GM23338 (cell line): ENCODE data around the gene AJUBA. TPM values are rescaled to one million over a fixed set of nuclear protein-coding genes. Genes with fewer than 3 reads are reported as not detected.
A peak's percentile ranks its signal among the peaks of the same experiment; 100 is the strongest.

Source experiments
- ATAC-seq: fragments of 200-7000 bp; cut with Tn5 transposase; 3 replicates; pipeline ENCODE4 v1.9.1; 2020
- DNase-seq: peaks from one replicate; pipeline ENCODE4 v3.0.0-alpha.2; 2015; ENCODE audit warnings: low spot score
- H2AFZ ChIP-seq: fragments of 200-600 bp; sonication (generic); 2 replicates; pipeline ENCODE4 v1.8.0; 2016; ENCODE audit warnings: antibody characterized with exemption, mild to moderate bottlenecking, moderate library complexity
- H3F3A ChIP-seq: fragments of 200-600 bp; sonication (generic); replicated peaks from 2 replicates; pipeline ENCODE4 v1.8.0; 2017; ENCODE audit warnings: antibody characterized with exemption, mixed run types, low read depth
- H3K27ac ChIP-seq: fragments of 200-600 bp; sonication (generic); 2 replicates; pipeline ENCODE4 v1.6.1; 2016; ENCODE audit warnings: low read depth
- H3K27me3 ChIP-seq: fragments of 200-600 bp; sonication (generic); 2 replicates; pipeline ENCODE4 v1.8.0; 2016; ENCODE audit warnings: mild to moderate bottlenecking, mixed run types, moderate library complexity; ENCODE audit not compliant: insufficient read depth
- H3K36me3 ChIP-seq: fragments of 200-600 bp; sonication (generic); 2 replicates; pipeline ENCODE4 v1.8.0; 2016; ENCODE audit warnings: mild to moderate bottlenecking; ENCODE audit not compliant: insufficient read depth
- H3K4me1 ChIP-seq: fragments of 200-600 bp; sonication (generic); 2 replicates; pipeline ENCODE4 v1.8.0; 2016; ENCODE audit warnings: mild to moderate bottlenecking, moderate library complexity; ENCODE audit not compliant: insufficient read depth
- H3K4me2 ChIP-seq: fragments of 200-600 bp; sonication (generic); 2 replicates; pipeline ENCODE4 v1.7.1; 2017; ENCODE audit warnings: mixed run types
- H3K4me3 ChIP-seq: fragments of 200-600 bp; sonication (generic); 2 replicates; pipeline ENCODE4 v1.6.1; 2016; ENCODE audit warnings: mixed run types
- H3K79me2 ChIP-seq: fragments of 200-600 bp; sonication (generic); replicated peaks from 2 replicates; pipeline ENCODE4 v1.8.0; 2017; ENCODE audit warnings: mild to moderate bottlenecking; ENCODE audit not compliant: insufficient read depth
- H3K9me2 ChIP-seq: fragments of 200-600 bp; sonication (generic); 2 replicates; pipeline ENCODE4 v1.8.0; 2017; ENCODE audit not compliant: insufficient read depth
- H4K20me1 ChIP-seq: fragments of 200-600 bp; sonication (generic); replicated peaks from 2 replicates; pipeline ENCODE4 v1.8.0; 2017; ENCODE audit warnings: mild to moderate bottlenecking; ENCODE audit not compliant: insufficient read depth
- H3K27ac Mint-ChIP-seq: 2 replicates; pipeline ENCODE4 v1.8.0; 2020; ENCODE audit warnings: inconsistent platforms, mild to moderate bottlenecking, moderate library complexity, mixed read lengths
- H3K27me3 Mint-ChIP-seq: 3 replicates; pipeline ENCODE4 v1.8.0; 2022; ENCODE audit warnings: low read depth, mild to moderate bottlenecking, moderate library complexity, mixed read lengths, inconsistent platforms; ENCODE audit not compliant: insufficient read depth, poor library complexity
- H3K36me3 Mint-ChIP-seq: 3 replicates; pipeline ENCODE4 v1.8.0; 2021; ENCODE audit warnings: low read depth, mild to moderate bottlenecking, inconsistent platforms, moderate library complexity, mixed read lengths
- H3K4me1 Mint-ChIP-seq: 3 replicates; pipeline ENCODE4 v1.8.0; 2020; ENCODE audit warnings: mild to moderate bottlenecking, inconsistent platforms, mixed read lengths
- H3K4me3 Mint-ChIP-seq: 3 replicates; pipeline ENCODE4 v1.8.0; 2021; ENCODE audit warnings: moderate library complexity, mild to moderate bottlenecking, inconsistent platforms, mixed read lengths
- H3K9me3 Mint-ChIP-seq: 3 replicates; pipeline ENCODE4 v1.8.0; 2020; ENCODE audit warnings: moderate library complexity, mild to moderate bottlenecking, inconsistent platforms, mixed read lengths
- EZH2 ChIP-seq: fragments of 200-600 bp; sonication (generic); IDR thresholded peaks from one replicate; pipeline ENCODE4 v1.8.0; 2017; ENCODE audit warnings: antibody characterized with exemption, mild to moderate bottlenecking, low read depth; ENCODE audit not compliant: unreplicated experiment
- JUNB ChIP-seq: IDR thresholded peaks from one replicate; pipeline ENCODE4 v1.6.1; 2016; ENCODE audit warnings: antibody characterized with exemption; ENCODE audit not compliant: unreplicated experiment
- NANOG ChIP-seq: IDR thresholded peaks from 2 replicates; pipeline ENCODE4 v1.6.1; 2016; ENCODE audit warnings: antibody characterized with exemption, borderline replicate concordance
- POLR2AphosphoS5 ChIP-seq: IDR thresholded peaks from 2 replicates; pipeline ENCODE4 v1.6.1; 2016; ENCODE audit warnings: antibody characterized with exemption, low read depth
- STAT1 ChIP-seq: IDR thresholded peaks from one replicate; pipeline ENCODE4 v1.6.1; 2016; ENCODE audit warnings: antibody characterized with exemption; ENCODE audit not compliant: unreplicated experiment
- ZNF114 ChIP-seq: fragments of 250-450 bp; sonication (Bioruptor Pico); IDR thresholded peaks from 2 replicates; pipeline ENCODE4 v1.5.0; 2020; ENCODE audit warnings: mild to moderate bottlenecking, moderate library complexity
- ZNF331 ChIP-seq: fragments of 250-450 bp; sonication (Bioruptor Pico); IDR thresholded peaks from 2 replicates; pipeline ENCODE4 v1.5.0; 2020; ENCODE audit warnings: low read depth, mild to moderate bottlenecking, moderate library complexity
- polyA plus RNA-seq: library from polyadenylated mRNA; unstranded; fragments of >200 nt; fragmentation: Nextera tagmentation; extraction: Ambion mirVana; gene quantifications from 2 replicates; pipeline ENCODE4 v1.2.1, GENCODE V29; 2016
- total RNA-seq: library from RNA; depleted of rRNA; stranded (reverse); fragments of >200 nt; shearing (Covaris generic); gene quantifications from 2 replicates; pipeline ENCODE4 v1.2.3, GENCODE V29; 2014
- TF ChIP-seq, protein P1 (sequence below): IDR thresholded peaks from 2 replicates; pipeline ENCODE4 v1.6.1; 2016; ENCODE audit warnings: antibody characterized with exemption
- TF ChIP-seq, protein P2 (sequence below): IDR thresholded peaks from one replicate; pipeline ENCODE4 v1.6.1; 2018; ENCODE audit warnings: antibody characterized with exemption; ENCODE audit not compliant: unreplicated experiment
- TF ChIP-seq, protein P3 (sequence below): fragments of 250-450 bp; sonication (Bioruptor Pico); IDR thresholded peaks from 2 replicates; pipeline ENCODE4 v1.5.0; 2020; ENCODE audit warnings: mild to moderate bottlenecking, moderate library complexity

Gene AJUBA
- total and polyA plus RNA-seq, 2 experiments from 2014 or later: 11.8 to 55.9 TPM

DNA sequence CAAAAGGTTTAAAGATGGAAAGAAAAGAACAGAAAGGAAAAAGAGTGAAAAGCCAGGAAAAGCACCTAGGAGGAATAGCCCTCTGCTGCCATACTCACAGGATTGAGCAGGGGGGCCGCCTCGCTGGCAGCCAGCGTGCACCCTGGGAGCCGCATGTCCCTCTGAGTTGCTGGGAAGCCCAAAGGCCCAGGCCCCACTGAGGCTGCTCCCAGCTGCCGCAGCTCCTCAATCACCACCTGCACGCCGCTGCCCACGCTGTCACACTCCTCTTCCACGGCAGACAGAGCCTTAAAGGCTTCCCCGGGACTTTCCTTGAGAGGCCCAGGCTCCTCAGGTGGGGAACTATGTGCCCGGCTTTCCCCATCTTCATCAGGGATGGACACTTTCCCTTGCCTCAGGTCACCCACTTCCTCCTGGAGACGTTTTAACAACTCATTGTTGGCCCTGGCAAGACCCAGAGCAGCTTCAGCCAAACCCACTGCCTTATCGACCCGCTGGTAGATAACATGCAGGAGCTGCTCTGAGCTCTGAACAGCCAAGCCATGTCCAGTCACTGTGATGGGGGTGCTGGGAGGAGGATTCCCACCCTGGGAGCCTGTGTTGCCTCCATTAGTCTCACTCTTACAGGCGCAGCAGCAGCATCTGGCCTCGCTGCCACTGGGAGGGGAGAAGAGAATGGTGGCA is 16.1 kb upstream of the AJUBA start:
- DNase-seq: no peak
- H3K4me2 ChIP-seq: no peak overlapping the region
- no peak overlapping the region for H3K27ac ChIP-seq
- ATAC-seq: no peak
- H3K4me1 Mint-ChIP-seq: peaks cover 7% of the 10 kb centered on the region
- no peak overlapping the region for H2AFZ ChIP-seq
- TF ChIP-seq POLR2AphosphoS5 (no peak), NANOG (no peak), JUNB (no peak)
- 0 out of 2 replicates have a peak, but pooled peaks cover 3% of the 10 kb centered on the region for H3K4me1 ChIP-seq
- no peaks in the 10 kb centered on the region for H3K79me2 ChIP-seq
- no peak overlapping the region for H3K4me3 Mint-ChIP-seq
- H4K20me1 ChIP-seq: no peaks in the 10 kb centered on the region
- H3K36me3 Mint-ChIP-seq: no peaks in the 10 kb centered on the region
- no peaks in the 10 kb centered on the region for H3K9me3 Mint-ChIP-seq
- no peaks in the 10 kb centered on the region for H3K9me2 ChIP-seq
- no peaks in the 10 kb centered on the region for H3K36me3 ChIP-seq
- no peaks in the 10 kb centered on the region for H3K27me3 ChIP-seq
- H3K27me3 Mint-ChIP-seq: no peaks in the 10 kb centered on the region
- H3K4me3 ChIP-seq: no peak overlapping the region
- H3F3A ChIP-seq: 0 out of 2 replicates have a peak, but pooled peaks cover 3% of the 10 kb centered on the region
- no peak overlapping the region for H3K27ac Mint-ChIP-seq

DNA sequence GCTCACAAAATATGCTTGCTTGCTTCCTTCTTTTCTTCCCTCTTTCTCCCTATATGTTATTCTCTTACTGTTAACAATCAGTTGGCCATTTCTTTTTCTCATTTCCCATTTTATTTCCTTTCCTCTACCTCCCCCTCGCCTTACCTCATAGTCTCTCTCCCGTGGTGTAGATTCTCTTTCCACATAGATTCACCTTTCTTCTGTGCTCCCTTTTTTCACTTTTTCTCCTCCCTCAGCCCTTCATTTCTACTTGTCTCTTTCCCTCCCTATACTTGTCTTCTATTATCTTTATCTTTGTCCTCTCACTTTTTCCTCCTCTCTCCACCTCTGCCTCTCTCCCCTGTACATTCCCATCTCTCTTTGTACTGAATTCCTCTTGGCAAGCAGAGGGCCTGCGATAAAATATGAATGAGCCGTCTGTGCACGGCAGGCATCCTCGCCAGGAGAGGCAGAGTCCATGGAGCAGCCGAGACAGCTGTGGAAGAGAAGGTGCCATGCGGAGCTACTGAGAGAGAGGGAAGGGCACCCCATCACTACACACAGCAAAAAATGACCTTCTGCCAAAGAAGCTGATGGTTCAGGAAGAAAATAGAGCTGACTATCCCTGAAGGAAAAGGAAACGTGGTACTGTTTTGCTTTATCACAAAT is 15.4 kb upstream of the AJUBA start:
- Histone ChIP-seq H3K4me1 (0 out of 2 replicates have a peak, but pooled peaks cover 3% of the 10 kb centered on the region), H3K9me2 (no peaks in the 10 kb centered on the region), H3F3A (0 out of 2 replicates have a peak, but pooled peaks cover 3% of the 10 kb centered on the region), H3K79me2 (no peaks in the 10 kb centered on the region), H2AFZ (no peak overlapping the region), H3K4me2 (no peak overlapping the region), H4K20me1 (no peaks in the 10 kb centered on the region), H3K27ac (0 out of 2 replicates have a peak overlapping the region, but pooled peaks have one; percentile 59), H3K27me3 (no peaks in the 10 kb centered on the region), H3K4me3 (no peak overlapping the region), H3K36me3 (no peaks in the 10 kb centered on the region)
- DNase-seq: no peak
- Mint-ChIP-seq H3K36me3 (no peaks in the 10 kb centered on the region), H3K4me1 (peaks cover 7% of the 10 kb centered on the region), H3K9me3 (no peaks in the 10 kb centered on the region), H3K27me3 (no peaks in the 10 kb centered on the region), H3K4me3 (no peak overlapping the region), H3K27ac (no peak overlapping the region)
- ATAC-seq: no peak
- TF ChIP-seq ZNF331: no peak
- TF ChIP-seq, protein P1, sequence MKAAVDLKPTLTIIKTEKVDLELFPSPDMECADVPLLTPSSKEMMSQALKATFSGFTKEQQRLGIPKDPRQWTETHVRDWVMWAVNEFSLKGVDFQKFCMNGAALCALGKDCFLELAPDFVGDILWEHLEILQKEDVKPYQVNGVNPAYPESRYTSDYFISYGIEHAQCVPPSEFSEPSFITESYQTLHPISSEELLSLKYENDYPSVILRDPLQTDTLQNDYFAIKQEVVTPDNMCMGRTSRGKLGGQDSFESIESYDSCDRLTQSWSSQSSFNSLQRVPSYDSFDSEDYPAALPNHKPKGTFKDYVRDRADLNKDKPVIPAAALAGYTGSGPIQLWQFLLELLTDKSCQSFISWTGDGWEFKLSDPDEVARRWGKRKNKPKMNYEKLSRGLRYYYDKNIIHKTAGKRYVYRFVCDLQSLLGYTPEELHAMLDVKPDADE: no peak
- TF ChIP-seq NANOG: no peak
- TF ChIP-seq, protein P2, sequence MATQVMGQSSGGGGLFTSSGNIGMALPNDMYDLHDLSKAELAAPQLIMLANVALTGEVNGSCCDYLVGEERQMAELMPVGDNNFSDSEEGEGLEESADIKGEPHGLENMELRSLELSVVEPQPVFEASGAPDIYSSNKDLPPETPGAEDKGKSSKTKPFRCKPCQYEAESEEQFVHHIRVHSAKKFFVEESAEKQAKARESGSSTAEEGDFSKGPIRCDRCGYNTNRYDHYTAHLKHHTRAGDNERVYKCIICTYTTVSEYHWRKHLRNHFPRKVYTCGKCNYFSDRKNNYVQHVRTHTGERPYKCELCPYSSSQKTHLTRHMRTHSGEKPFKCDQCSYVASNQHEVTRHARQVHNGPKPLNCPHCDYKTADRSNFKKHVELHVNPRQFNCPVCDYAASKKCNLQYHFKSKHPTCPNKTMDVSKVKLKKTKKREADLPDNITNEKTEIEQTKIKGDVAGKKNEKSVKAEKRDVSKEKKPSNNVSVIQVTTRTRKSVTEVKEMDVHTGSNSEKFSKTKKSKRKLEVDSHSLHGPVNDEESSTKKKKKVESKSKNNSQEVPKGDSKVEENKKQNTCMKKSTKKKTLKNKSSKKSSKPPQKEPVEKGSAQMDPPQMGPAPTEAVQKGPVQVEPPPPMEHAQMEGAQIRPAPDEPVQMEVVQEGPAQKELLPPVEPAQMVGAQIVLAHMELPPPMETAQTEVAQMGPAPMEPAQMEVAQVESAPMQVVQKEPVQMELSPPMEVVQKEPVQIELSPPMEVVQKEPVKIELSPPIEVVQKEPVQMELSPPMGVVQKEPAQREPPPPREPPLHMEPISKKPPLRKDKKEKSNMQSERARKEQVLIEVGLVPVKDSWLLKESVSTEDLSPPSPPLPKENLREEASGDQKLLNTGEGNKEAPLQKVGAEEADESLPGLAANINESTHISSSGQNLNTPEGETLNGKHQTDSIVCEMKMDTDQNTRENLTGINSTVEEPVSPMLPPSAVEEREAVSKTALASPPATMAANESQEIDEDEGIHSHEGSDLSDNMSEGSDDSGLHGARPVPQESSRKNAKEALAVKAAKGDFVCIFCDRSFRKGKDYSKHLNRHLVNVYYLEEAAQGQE: no peak
- TF ChIP-seq ZNF114 (CRISPR knock-in tag): no peak
- TF ChIP-seq EZH2: no peak
- no peak for TF ChIP-seq STAT1
- TF ChIP-seq, protein P3, sequence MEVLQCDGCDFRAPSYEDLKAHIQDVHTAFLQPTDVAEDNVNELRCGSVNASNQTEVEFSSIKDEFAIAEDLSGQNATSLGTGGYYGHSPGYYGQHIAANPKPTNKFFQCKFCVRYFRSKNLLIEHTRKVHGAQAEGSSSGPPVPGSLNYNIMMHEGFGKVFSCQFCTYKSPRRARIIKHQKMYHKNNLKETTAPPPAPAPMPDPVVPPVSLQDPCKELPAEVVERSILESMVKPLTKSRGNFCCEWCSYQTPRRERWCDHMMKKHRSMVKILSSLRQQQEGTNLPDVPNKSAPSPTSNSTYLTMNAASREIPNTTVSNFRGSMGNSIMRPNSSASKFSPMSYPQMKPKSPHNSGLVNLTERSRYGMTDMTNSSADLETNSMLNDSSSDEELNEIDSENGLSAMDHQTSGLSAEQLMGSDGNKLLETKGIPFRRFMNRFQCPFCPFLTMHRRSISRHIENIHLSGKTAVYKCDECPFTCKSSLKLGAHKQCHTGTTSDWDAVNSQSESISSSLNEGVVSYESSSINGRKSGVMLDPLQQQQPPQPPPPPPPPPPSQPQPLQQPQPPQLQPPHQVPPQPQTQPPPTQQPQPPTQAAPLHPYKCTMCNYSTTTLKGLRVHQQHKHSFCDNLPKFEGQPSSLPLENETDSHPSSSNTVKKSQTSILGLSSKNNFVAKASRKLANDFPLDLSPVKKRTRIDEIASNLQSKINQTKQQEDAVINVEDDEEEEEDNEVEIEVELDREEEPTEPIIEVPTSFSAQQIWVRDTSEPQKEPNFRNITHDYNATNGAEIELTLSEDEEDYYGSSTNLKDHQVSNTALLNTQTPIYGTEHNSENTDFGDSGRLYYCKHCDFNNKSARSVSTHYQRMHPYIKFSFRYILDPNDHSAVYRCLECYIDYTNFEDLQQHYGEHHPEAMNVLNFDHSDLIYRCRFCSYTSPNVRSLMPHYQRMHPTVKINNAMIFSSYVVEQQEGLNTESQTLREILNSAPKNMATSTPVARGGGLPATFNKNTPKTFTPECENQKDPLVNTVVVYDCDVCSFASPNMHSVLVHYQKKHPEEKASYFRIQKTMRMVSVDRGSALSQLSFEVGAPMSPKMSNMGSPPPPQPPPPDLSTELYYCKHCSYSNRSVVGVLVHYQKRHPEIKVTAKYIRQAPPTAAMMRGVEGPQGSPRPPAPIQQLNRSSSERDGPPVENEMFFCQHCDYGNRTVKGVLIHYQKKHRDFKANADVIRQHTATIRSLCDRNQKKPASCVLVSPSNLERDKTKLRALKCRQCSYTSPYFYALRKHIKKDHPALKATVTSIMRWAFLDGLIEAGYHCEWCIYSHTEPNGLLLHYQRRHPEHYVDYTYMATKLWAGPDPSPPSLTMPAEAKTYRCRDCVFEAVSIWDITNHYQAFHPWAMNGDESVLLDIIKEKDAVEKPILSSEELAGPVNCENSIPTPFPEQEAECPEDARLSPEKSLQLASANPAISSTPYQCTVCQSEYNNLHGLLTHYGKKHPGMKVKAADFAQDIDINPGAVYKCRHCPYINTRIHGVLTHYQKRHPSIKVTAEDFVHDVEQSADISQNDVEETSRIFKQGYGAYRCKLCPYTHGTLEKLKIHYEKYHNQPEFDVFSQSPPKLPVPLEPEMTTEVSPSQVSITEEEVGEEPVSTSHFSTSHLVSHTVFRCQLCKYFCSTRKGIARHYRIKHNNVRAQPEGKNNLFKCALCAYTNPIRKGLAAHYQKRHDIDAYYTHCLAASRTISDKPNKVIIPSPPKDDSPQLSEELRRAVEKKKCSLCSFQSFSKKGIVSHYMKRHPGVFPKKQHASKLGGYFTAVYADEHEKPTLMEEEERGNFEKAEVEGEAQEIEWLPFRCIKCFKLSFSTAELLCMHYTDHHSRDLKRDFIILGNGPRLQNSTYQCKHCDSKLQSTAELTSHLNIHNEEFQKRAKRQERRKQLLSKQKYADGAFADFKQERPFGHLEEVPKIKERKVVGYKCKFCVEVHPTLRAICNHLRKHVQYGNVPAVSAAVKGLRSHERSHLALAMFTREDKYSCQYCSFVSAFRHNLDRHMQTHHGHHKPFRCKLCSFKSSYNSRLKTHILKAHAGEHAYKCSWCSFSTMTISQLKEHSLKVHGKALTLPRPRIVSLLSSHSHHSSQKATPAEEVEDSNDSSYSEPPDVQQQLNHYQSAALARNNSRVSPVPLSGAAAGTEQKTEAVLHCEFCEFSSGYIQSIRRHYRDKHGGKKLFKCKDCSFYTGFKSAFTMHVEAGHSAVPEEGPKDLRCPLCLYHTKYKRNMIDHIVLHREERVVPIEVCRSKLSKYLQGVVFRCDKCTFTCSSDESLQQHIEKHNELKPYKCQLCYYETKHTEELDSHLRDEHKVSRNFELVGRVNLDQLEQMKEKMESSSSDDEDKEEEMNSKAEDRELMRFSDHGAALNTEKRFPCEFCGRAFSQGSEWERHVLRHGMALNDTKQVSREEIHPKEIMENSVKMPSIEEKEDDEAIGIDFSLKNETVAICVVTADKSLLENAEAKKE: no peak
